ENCODE measurements around the gene SENP1. TPM values are rescaled to one million over a fixed set of nuclear protein-coding genes. Genes with fewer than 3 reads are reported as not detected.
A peak's percentile ranks its signal among the peaks of the same experiment; 100 is the strongest.
"Not testable (repeated sequence)": the region's sequence is repeated elsewhere in the genome, so short reads cannot be mapped to it uniquely, and the experiment has no call there.

The SENP1 gene
- total and polyA plus RNA-seq, 2 experiments from 2014 or later = 16.7 to 20.4 TPM

- Histone ChIP-seq H3K9me3 (ENCODE audit: low read depth) (no peaks in the 10 kb centered on the region), H3K36me3 (peaks cover 44% of the 10 kb centered on the region), H3K4me3 (no peak overlapping the region), H3K4me1 (ENCODE audit: low read depth) (peaks cover 41% of the 10 kb centered on the region), H3K27ac (peak overlapping the region; percentile 85), H3K27me3 (no peaks in the 10 kb centered on the region)
- DNase-seq (ENCODE audit: low read depth in 1 of 2, low spot score in 1 of 2) = no peak
- no peak for TF ChIP-seq CTCF (IDR thresholded peaks at IDR 0.05; ENCODE audit: low read depth, low read length)
Observed at GRCh38 chr12:48126953-48127630, 21.2 kb upstream of the SENP1 start.

- Histone ChIP-seq H3K27me3 (no peaks in the 10 kb centered on the region), H3K4me1 (ENCODE audit: low read depth) (peaks cover 41% of the 10 kb centered on the region), H3K4me3 (no peak overlapping the region), H3K9me3 (ENCODE audit: low read depth) (no peaks in the 10 kb centered on the region), H3K36me3 (peaks cover 34% of the 10 kb centered on the region), H3K27ac (peak overlapping the region; percentile 85)
- peak in 1 of 2 donors; percentile 85 for DNase-seq (ENCODE audit: low read depth in 1 of 2, low spot score in 1 of 2)
- TF ChIP-seq CTCF (IDR thresholded peaks at IDR 0.05; ENCODE audit: low read depth, low read length) = no peak
Observed at GRCh38 chr12:48125985-48126384, 20.1 kb upstream of the SENP1 start.

- not testable (repeated sequence) for H3K27me3 ChIP-seq; H3K9me3 ChIP-seq (ENCODE audit: low read depth); H3K4me3 ChIP-seq; DNase-seq (ENCODE audit: low read depth in 1 of 2, low spot score in 1 of 2)
- Histone ChIP-seq H3K36me3 (peaks cover 30% of the 10 kb centered on the region), H3K27ac (peak overlapping the region; percentile 85), H3K4me1 (ENCODE audit: low read depth) (peaks cover 44% of the 10 kb centered on the region)
Observed at GRCh38 chr12:48125542-48125941, 19.7 kb upstream of the SENP1 start.

GRCh38 chr12:48123169-48123568 lies 17.3 kb upstream of the SENP1 start:
- no peaks in the 10 kb centered on the region for H3K27me3 ChIP-seq
- peaks cover 12% of the 10 kb centered on the region for H3K36me3 ChIP-seq
- H3K9me3 ChIP-seq (ENCODE audit: low read depth) = no peaks in the 10 kb centered on the region
- H3K4me1 ChIP-seq (ENCODE audit: low read depth) = peaks cover 55% of the 10 kb centered on the region
- no peak for DNase-seq (ENCODE audit: low read depth in 1 of 2, low spot score in 1 of 2)
- no peak for TF ChIP-seq CTCF (IDR thresholded peaks at IDR 0.05; ENCODE audit: low read depth, low read length)
- no peak overlapping the region for H3K4me3 ChIP-seq
- H3K27ac ChIP-seq = no peak overlapping the region

GRCh38 chr12:48122065-48122834 lies 16.4 kb upstream of the SENP1 start:
- Histone ChIP-seq H3K27me3 (no peaks in the 10 kb centered on the region), H3K27ac (no peak overlapping the region), H3K4me3 (no peak overlapping the region), H3K36me3 (peaks cover 7% of the 10 kb centered on the region), H3K4me1 (ENCODE audit: low read depth) (peaks cover 52% of the 10 kb centered on the region), H3K9me3 (ENCODE audit: low read depth) (no peaks in the 10 kb centered on the region)
- no peak for TF ChIP-seq CTCF (IDR thresholded peaks at IDR 0.05; ENCODE audit: low read depth, low read length)
- no peak for DNase-seq (ENCODE audit: low read depth in 1 of 2, low spot score in 1 of 2)

- H3K4me1 ChIP-seq (ENCODE audit: low read depth) = peaks cover 45% of the 10 kb centered on the region
- no peak overlapping the region for H3K27ac ChIP-seq
- DNase-seq (ENCODE audit: low read depth in 1 of 2, low spot score in 1 of 2) = no peak
- no peak overlapping the region for H3K4me3 ChIP-seq
- H3K9me3 ChIP-seq (ENCODE audit: low read depth) = no peaks in the 10 kb centered on the region
- TF ChIP-seq CTCF (IDR thresholded peaks at IDR 0.05; ENCODE audit: low read depth, low read length) = no peak
- no peaks in the 10 kb centered on the region for H3K27me3 ChIP-seq
- H3K36me3 ChIP-seq = peaks cover 5% of the 10 kb centered on the region
Observed at GRCh38 chr12:48121522-48121921, 15.6 kb upstream of the SENP1 start.

Measured in cardiac muscle cell (in vitro differentiated cells and primary cell).